Ovary (tissue), 9 donors: ENCODE data around the gene PDE4D. TPM values are rescaled to one million over a fixed set of nuclear protein-coding genes. Genes with fewer than 3 reads are reported as not detected.

Experiments
- DNase-seq, 5 donors: peaks; one replicate each; pipeline ENCODE4 v3.0.0-alpha.2; 2019 to 2020
- H3K27ac ChIP-seq, 2 donors: fragments of 200-600 bp; one replicate each; pipeline versions ENCODE4 v1.5.1 to v1.8.0; 2019 to 2022
- H3K27me3 ChIP-seq: fragments of 200-600 bp; one replicate; pipeline ENCODE4 v1.8.0; 2022
- H3K36me3 ChIP-seq: fragments of 200-600 bp; sonication (generic); one replicate; pipeline ENCODE4 v1.5.1; 2019
- H3K4me1 ChIP-seq: one replicate; pipeline ENCODE4 v1.8.1; 2013; ENCODE audit warnings: mild to moderate bottlenecking, moderate library complexity; ENCODE audit not compliant: insufficient read depth
- H3K4me3 ChIP-seq: fragments of 200-600 bp; sonication (generic); one replicate; pipeline ENCODE4 v1.5.1; 2017
- H3K9me3 ChIP-seq, 2 donors: fragments of 200-600 bp in 1 of 2; sonication (generic) in 1 of 2; one replicate each; pipeline versions ENCODE4 v1.5.1 to v1.8.1; 2013 to 2019; ENCODE audit warnings: mild to moderate bottlenecking in 1 of 2, moderate library complexity in 1 of 2
- EP300 ChIP-seq: sonication (generic); formaldehyde crosslinking; IDR thresholded peaks from one replicate; pipeline ENCODE4 v1.6.1; 2017; ENCODE audit warnings: antibody characterized with exemption
- POLR2A ChIP-seq: fragments of 450-650 bp; IDR thresholded peaks from one replicate; pipeline ENCODE4 v1.6.1; 2017; ENCODE audit warnings: antibody characterized with exemption, mild to moderate bottlenecking, moderate library complexity
- WGBS, 3 donors: extraction: QIAGEN DNeasy Blood & Tissue Kit in 1 of 3; methylation state at CpG; one replicate each; pipeline versions ENCODE4 v1.1.5 to v1.1.7; 2013 to 2017; 5-methylcytosine and 5-hydroxymethylcytosine counted together
- intact Hi-C, 4 donors: fragments of 100-400 bp; cut with DNase I; formaldehyde crosslinking; loops; one replicate each; pipeline versions ENCODE4 v1.11.0 to v1.15.1; 2022 to 2023
- polyA plus RNA-seq, 2 donors: library from polyadenylated mRNA; stranded (reverse); fragments of 200-250 nt in 1 of 2; fragments of 350-450 nt in 1 of 2; fragmentation: Illumina TruSeq in 1 of 2; extraction: RNeasy Lipid Tissue Mini Kit (QIAGEN cat#74804) in 1 of 2; gene quantifications; one replicate each; pipeline ENCODE4 v1.2.3, GENCODE V29; 2013 to 2014
- total RNA-seq, 7 donors: library from RNA; depleted of rRNA in 2 of 7; stranded (reverse); fragments of >200 nt in 2 of 7; fragmentation: NEBNext Ultra II Directional in 3 of 7; extraction: Animal tissue kit (Norgen Biotek cat#: 25700) in 3 of 7; gene quantifications; one replicate each; pipeline versions ENCODE4 v1.1.0 to v1.2.4, GENCODE V29; 2016 to 2023
- TF ChIP-seq, protein P1 (sequence below), 3 donors: fragments of 450-650 bp in 2 of 3; fragments of 200-600 bp in 1 of 3; IDR thresholded peaks; one replicate each; pipeline versions ENCODE4 v1.5.1 to v1.8.0; 2016 to 2022; ENCODE audit warnings: antibody characterized with exemption in 3 of 3, mild to moderate bottlenecking in 1 of 3
- donor health status: DM: no; HTN: no; CAD: no; lungs with moderate emphysema.
- donor health status: DM: no; HTN: no; CAD: no.
- donor health status: Bipolar disorder and iron deficiency.
- donor health status: DM: yes; HTN: yes; CAD: no.
- donor health status: DM: no; HTN: no; CAD: no.
- donor health status: DM: yes; HTN: yes; CAD: no.

Gene PDE4D
- total and polyA plus RNA-seq, 9 donors = 1.3 to 67.6 (median 8.4) TPM

DNA sequence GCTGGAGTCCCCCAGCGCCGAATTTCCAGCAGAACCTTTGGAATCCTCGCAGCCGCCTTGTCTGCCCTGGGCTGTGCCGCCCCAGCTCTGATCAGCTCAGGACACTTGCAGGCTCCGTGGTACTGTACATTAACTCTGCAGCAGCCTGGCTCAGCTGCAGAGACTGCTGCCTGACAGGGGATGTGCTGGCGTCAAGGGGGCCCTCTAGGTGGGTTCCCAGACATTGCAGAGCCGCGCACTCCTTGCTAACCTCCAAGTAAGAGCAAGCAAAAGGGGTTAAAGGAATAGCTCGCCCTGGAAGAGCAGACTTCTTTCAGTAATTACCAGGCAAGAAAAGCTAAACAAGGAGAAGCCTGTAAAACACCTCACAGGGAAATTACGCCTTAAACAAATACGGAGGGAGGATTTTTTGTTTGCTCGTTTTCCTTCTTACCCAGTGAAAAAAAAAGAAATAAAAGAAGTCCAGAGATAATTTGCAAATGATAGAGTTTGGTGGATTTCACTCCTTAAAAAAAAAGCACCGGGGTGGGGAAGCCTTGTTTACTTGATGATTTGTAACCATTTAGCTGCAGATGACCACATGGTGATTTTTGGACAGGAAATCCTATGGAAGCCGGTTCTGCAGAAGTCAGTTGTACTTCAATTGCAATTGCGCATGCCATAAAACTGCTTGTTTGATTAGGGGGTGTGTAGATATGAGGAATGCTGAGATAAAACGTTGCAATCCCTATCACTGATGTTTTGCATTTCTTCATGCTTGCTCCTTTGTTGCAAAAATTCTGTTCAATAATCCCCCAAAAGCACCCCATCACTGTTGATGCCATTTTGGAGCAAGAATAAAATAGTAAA is 305.8 kb downstream of the PDE4D start:
- TF ChIP-seq EP300 (no peak), POLR2A (no peak)
- TF ChIP-seq, protein P1, sequence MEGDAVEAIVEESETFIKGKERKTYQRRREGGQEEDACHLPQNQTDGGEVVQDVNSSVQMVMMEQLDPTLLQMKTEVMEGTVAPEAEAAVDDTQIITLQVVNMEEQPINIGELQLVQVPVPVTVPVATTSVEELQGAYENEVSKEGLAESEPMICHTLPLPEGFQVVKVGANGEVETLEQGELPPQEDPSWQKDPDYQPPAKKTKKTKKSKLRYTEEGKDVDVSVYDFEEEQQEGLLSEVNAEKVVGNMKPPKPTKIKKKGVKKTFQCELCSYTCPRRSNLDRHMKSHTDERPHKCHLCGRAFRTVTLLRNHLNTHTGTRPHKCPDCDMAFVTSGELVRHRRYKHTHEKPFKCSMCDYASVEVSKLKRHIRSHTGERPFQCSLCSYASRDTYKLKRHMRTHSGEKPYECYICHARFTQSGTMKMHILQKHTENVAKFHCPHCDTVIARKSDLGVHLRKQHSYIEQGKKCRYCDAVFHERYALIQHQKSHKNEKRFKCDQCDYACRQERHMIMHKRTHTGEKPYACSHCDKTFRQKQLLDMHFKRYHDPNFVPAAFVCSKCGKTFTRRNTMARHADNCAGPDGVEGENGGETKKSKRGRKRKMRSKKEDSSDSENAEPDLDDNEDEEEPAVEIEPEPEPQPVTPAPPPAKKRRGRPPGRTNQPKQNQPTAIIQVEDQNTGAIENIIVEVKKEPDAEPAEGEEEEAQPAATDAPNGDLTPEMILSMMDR (IDR thresholded peaks at IDR 0.05) = no peak
- peak in 3 of 5 donors; percentile 10 to 44 (median 40) for DNase-seq
- intact Hi-C loops = no loop called here
- Histone ChIP-seq H3K9me3 (no peaks in the 10 kb centered on the region), H3K4me3 (peak overlapping the region; percentile 24), H3K27me3 (no peaks in the 10 kb centered on the region), H3K27ac (no peak overlapping the region), H3K36me3 (no peaks in the 10 kb centered on the region), H3K4me1 (no peaks in the 10 kb centered on the region)
- WGBS, 3 donors = 4 to 6% (median 6%) methylated on average over 17 of the region's 17 CpGs

DNA sequence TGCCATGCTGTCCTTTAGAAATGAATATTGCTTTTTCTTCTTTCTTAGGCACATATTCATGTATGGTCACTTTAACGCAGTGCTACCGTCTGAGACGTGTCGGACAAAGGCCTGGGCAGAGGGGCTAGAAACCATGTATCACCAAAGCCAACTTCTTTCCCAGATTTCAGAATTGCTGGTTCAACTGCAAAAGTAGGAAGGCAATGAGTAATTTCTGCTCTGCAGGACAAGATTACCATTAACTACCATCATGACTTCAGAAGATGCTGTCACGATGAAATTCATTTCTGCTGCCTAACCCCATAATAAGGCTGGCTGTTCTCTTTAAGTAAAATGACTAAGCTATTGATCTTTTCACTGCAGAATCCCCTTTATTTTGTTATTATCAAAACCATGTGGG is 306.7 kb downstream of the PDE4D start:
- no peaks in the 10 kb centered on the region for H3K9me3 ChIP-seq
- WGBS, 3 donors = 49 to 72% (median 63%) methylated on average over 5 of the region's 5 CpGs
- H3K4me1 ChIP-seq = no peaks in the 10 kb centered on the region
- no peaks in the 10 kb centered on the region for H3K27me3 ChIP-seq
- no peaks in the 10 kb centered on the region for H3K36me3 ChIP-seq
- intact Hi-C loops = no loop called here
- TF ChIP-seq, protein P1 (IDR thresholded peaks at IDR 0.05) = no peak
- no peak for TF ChIP-seq EP300
- TF ChIP-seq POLR2A = no peak
- DNase-seq = no peak
- no peak overlapping the region for H3K4me3 ChIP-seq
- no peak overlapping the region for H3K27ac ChIP-seq

DNA sequence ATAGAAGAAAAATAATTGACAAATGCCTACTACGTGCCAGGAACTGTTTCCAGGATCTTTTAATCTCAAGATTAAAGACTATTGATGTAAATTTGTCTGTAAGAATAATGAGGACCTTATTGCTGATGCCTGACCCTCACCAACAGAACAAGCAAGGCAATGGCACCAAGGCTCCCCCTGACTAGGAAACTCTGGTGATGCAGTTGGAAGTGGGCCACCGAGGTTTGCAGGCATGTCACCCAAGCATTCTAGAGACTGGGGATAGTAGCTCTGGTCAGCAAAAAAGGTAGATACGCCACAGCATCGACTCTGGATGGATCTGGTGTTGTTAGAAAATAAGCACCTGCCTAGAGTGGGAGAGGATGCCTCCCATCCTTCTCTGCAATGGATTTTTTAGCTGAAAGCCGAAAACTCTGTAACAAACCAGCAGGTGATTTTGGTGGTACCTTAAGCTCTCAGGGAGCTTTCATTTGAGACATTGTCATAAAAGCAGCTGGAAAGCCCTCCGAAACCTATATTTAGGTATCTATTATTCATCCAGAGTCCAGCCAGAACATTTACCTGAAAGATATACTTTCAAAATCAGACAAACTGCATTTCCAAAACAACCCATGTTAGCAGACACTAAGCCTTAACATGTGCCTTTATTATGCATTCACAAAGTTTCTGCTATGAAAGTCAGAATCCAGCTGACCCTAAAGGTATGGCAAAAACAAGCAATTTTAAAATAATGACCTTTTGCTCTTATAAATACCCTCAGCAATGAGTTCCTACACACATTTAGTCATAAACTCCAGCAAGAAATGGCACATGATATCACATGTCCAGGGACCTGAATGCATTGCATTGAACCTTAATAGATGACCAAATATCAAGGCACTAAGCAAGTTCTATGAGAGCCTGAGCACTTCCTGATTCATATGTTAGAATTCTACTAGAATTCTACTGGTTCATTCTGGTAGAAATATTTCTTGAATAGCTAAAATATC is 308.4 kb downstream of the PDE4D start:
- intact Hi-C loops = no loop called here
- WGBS, 3 donors = 86 to 91% (median 91%) methylated on average over 6 of the region's 6 CpGs

More for the DNA sequence above, 308.4 kb downstream of the PDE4D start:
- no peak for TF ChIP-seq EP300
- no peak for TF ChIP-seq POLR2A
- TF ChIP-seq, protein P1 (IDR thresholded peaks at IDR 0.05) = no peak
- no peaks in the 10 kb centered on the region for H3K4me1 ChIP-seq
- H3K9me3 ChIP-seq = no peaks in the 10 kb centered on the region
- no peaks in the 10 kb centered on the region for H3K27me3 ChIP-seq
- no peak for DNase-seq
- H3K4me3 ChIP-seq = no peak overlapping the region
- H3K36me3 ChIP-seq = no peaks in the 10 kb centered on the region
- no peak overlapping the region for H3K27ac ChIP-seq
